DND-41 (cell line): Measurements from ENCODE around the gene SLC25A41.

ENCODE experiments used
- ATAC-seq: fragments of 200-7000 bp; cut with Tn5 transposase; 3 replicates; pipeline ENCODE4 v1.9.1; 2021; ENCODE audit warnings: low read depth; ENCODE audit not compliant: insufficient read depth
- DNase-seq: peaks from one replicate; pipeline ENCODE4 v3.0.0-alpha.2; 2020
- H2AFZ ChIP-seq: 2 replicates; pipeline ENCODE4 v1.6.0; 2012; ENCODE audit warnings: low read depth, low read length
- H3K27ac ChIP-seq: 2 replicates; pipeline ENCODE4 v1.5.1; 2012; ENCODE audit warnings: low read length, inconsistent platforms
- H3K27me3 ChIP-seq: fragments of 200-600 bp; sonication (generic); 2 replicates; pipeline ENCODE4 v1.6.0; 2012; ENCODE audit warnings: low read length, mild to moderate bottlenecking, inconsistent platforms; ENCODE audit not compliant: insufficient read depth, poor library complexity
- H3K36me3 ChIP-seq: 2 replicates; pipeline ENCODE4 v1.5.1; 2012; ENCODE audit warnings: low read length, inconsistent platforms; ENCODE audit not compliant: insufficient read depth
- H3K4me1 ChIP-seq: 2 replicates; pipeline ENCODE4 v1.5.1; 2012; ENCODE audit warnings: mild to moderate bottlenecking, low read length; ENCODE audit not compliant: insufficient read depth
- H3K4me2 ChIP-seq: 2 replicates; pipeline ENCODE4 v1.6.0; 2012; ENCODE audit warnings: mild to moderate bottlenecking, moderate library complexity, low read length, inconsistent platforms; ENCODE audit not compliant: insufficient read depth
- H3K4me3 ChIP-seq, 2 experiments: fragments of 200-600 bp in 1 of 2; shearing (Covaris generic) in 1 of 2; 2 replicates each; pipeline ENCODE4 v1.5.1; 2012 to 2016; ENCODE audit warnings: inconsistent platforms in 2 of 2, low read length in 2 of 2, mild to moderate bottlenecking in 2 of 2, low read depth in 1 of 2, moderate library complexity in 1 of 2
- H3K79me2 ChIP-seq: 2 replicates; pipeline ENCODE4 v1.6.0; 2012; ENCODE audit warnings: low read length, inconsistent platforms; ENCODE audit not compliant: insufficient read depth
- H3K9ac ChIP-seq: 2 replicates; pipeline ENCODE4 v1.6.0; 2012; ENCODE audit warnings: low read depth, mild to moderate bottlenecking, inconsistent platforms, low read length, moderate library complexity
- H3K9me3 ChIP-seq: 2 replicates; pipeline ENCODE4 v1.5.1; 2012; ENCODE audit warnings: low read length, moderate library complexity, mild to moderate bottlenecking, inconsistent platforms; ENCODE audit not compliant: insufficient read depth, severe bottlenecking
- H4K20me1 ChIP-seq: 2 replicates; pipeline ENCODE4 v1.6.0; 2012; ENCODE audit warnings: low read length; ENCODE audit not compliant: insufficient read depth
- CTCF ChIP-seq: IDR thresholded peaks from 2 replicates; pipeline ENCODE4 v1.5.1; 2012; ENCODE audit warnings: borderline replicate concordance, low read length, moderate library complexity, mild to moderate bottlenecking; ENCODE audit not compliant: poor library complexity, severe bottlenecking; ENCODE audit errors: extremely low read depth
- EZH2 ChIP-seq: IDR thresholded peaks from 3 replicates; pipeline ENCODE4 v1.6.1; 2012; ENCODE audit warnings: borderline replicate concordance, low read depth, mild to moderate bottlenecking, moderate library complexity, low read length, inconsistent platforms; ENCODE audit not compliant: severe bottlenecking

SLC25A41 gene

GRCh38 chr19:6383188-6383587 lies 50.4 kb downstream of the SLC25A41 start:
- Histone ChIP-seq H3K9me3 (no peaks in the 10 kb centered on the region), H3K9ac (no peak overlapping the region), H3K4me2 (no peak overlapping the region), H4K20me1 (no peaks in the 10 kb centered on the region), H3K4me3 (no peak overlapping the region), H3K36me3 (peaks cover 84% of the 10 kb centered on the region), H2AFZ (no peak overlapping the region), H3K4me1 (no peaks in the 10 kb centered on the region), H3K79me2 (no peaks in the 10 kb centered on the region), H3K27me3 (no peaks in the 10 kb centered on the region), H3K27ac (no peak overlapping the region)
- TF ChIP-seq CTCF: no peak
- TF ChIP-seq EZH2: no peak
- no peak for ATAC-seq
- no peak for DNase-seq

GRCh38 chr19:6381030-6381750 lies 52.4 kb downstream of the SLC25A41 start:
- Histone ChIP-seq H3K79me2 (no peaks in the 10 kb centered on the region), H2AFZ (no peak overlapping the region), H4K20me1 (no peaks in the 10 kb centered on the region), H3K9ac (no peak overlapping the region), H3K36me3 (peaks cover 70% of the 10 kb centered on the region), H3K4me2 (no peak overlapping the region), H3K4me3 (no peak overlapping the region), H3K4me1 (no peaks in the 10 kb centered on the region), H3K27me3 (no peaks in the 10 kb centered on the region), H3K9me3 (no peaks in the 10 kb centered on the region), H3K27ac (no peak overlapping the region)
- ATAC-seq: no peak
- no peak for DNase-seq
- TF ChIP-seq EZH2 (no peak), CTCF (no peak)

GRCh38 chr19:6379744-6380143 lies 53.8 kb downstream of the SLC25A41 start:
- ATAC-seq: no peak
- H3K4me1 ChIP-seq: no peaks in the 10 kb centered on the region
- H3K36me3 ChIP-seq: peaks cover 68% of the 10 kb centered on the region
- TF ChIP-seq EZH2 (no peak), CTCF (no peak)
- no peak overlapping the region for H3K4me3 ChIP-seq
- no peak overlapping the region for H3K27ac ChIP-seq
- no peaks in the 10 kb centered on the region for H3K27me3 ChIP-seq
- H2AFZ ChIP-seq: no peak overlapping the region
- H3K9ac ChIP-seq: no peak overlapping the region
- no peak for DNase-seq
- H4K20me1 ChIP-seq: no peaks in the 10 kb centered on the region; the same call in 1 of the 2 replicates
- H3K4me2 ChIP-seq: no peak overlapping the region
- H3K79me2 ChIP-seq: no peaks in the 10 kb centered on the region
- H3K9me3 ChIP-seq: no peaks in the 10 kb centered on the region
